GM12892 (cell line): ENCODE results near the gene VWA8.

Source experiments
- POLR2A ChIP-seq: IDR thresholded peaks from 2 replicates; pipeline ENCODE4 v1.6.1; 2011; ENCODE audit warnings: low read depth, low read length, control low read depth
- TAF1 ChIP-seq: IDR thresholded peaks from 2 replicates; pipeline ENCODE4 v1.6.1; 2011; ENCODE audit warnings: low read depth, mild to moderate bottlenecking, control low read depth, low read length, borderline replicate concordance

DNA sequence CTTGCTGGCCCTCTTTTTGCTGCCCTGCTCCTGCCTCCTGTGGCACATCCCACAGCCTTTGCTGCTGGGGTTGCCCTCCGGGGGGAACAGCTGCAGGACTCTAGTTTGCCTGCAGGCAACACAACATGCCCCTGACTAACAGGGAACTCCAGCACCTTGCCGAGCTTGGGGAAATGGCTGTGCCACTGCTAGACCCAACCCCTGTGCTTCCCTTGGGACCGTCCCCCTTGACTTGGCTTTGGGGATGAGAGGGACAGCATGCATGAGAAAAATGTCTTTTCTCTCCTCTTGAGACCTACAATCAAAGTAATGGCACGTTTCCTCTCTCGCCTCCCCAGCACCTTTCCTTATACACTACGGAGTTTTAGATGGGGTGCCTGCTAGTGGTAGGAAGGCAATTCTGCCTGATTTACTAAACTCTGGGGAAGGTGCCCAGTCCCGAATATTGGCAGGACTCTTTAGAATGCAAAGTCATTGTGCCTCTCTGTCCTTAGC, 12.4 kb upstream of the VWA8 start:
- TF ChIP-seq POLR2A (no peak), TAF1 (no peak)
